Glomerular visceral epithelial cell (primary cell): ENCODE results near the gene BOC.

ENCODE experiments used
- DNase-seq: peaks from one replicate; pipeline ENCODE4 v3.0.0-alpha.2; 2016; ENCODE audit errors: extremely low spot score

The BOC gene

DNA sequence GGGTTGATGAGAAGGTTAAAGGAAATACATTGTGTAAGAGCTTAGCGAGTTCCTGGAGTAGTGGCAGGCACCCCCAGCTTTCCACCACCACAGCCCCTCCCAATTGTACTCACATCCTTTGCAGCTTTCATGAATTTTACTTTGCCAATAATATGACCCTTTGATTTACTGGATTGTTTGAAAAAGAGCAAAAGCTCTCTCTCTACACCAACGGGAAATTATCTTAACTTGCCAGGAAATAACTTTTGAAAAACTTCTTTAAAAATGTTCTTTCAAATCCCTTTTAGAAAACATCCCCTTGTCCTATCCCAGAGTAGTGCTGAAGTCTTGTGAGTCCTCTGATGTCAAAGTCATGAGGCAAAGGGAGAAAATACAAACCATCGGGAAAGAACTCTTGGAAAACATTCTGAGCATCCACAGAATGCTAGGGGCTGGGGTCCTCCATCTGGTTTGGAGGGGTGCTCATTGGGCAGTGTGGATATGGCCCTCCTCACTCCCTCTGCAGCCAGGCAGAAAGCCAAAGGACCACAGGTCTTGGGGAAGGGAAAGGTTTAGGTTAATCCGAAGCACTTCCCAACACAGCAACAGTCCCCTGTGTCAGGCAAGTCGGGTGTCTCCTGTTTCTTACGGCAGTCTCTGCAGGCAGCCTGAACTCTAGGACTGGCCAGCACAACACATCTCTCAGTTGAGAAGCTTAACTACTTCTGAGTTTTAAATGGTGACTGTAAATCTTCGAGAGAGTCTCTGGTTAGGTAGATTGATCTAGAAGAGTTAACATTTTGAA is 36.5 kb downstream of the BOC start:
- no peak for DNase-seq

DNA sequence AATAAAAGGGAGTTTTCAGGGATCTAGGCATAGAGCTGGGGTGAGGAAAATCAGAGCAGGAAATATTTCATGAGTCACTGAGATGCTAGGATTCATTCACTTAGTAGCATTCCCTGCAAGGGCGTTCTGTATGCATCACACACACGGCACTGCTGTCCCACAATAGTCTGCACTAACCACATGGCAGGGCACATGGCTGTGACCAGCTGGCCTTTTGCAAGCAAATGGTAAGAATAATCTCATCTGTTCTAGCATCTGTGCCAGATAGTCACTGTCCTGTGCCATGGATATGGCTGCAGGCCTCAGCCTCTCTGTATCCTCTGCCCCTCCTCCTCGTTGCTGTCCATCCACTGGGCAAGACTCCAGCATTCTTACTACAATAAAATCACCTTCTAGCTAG is 37.8 kb downstream of the BOC start:
- peak; percentile 53 for DNase-seq

DNA sequence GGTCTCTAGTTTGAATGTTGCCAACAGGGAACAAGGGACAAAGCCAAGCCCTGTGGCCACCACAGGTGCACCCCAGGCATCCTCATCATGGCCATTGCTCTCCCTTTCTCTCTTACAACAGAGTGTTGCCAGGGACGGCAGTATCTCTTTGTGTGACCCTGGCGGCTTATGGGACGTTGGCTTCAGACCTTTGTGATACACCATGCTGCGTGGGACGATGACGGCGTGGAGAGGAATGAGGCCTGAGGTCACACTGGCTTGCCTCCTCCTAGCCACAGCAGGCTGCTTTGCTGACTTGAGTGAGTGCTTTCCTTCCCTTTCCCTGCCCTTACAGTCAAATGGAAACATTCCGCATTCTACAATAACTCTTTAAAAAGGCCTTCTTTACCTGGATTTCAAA is 38.2 kb downstream of the BOC start:
- DNase-seq, result no peak

DNA sequence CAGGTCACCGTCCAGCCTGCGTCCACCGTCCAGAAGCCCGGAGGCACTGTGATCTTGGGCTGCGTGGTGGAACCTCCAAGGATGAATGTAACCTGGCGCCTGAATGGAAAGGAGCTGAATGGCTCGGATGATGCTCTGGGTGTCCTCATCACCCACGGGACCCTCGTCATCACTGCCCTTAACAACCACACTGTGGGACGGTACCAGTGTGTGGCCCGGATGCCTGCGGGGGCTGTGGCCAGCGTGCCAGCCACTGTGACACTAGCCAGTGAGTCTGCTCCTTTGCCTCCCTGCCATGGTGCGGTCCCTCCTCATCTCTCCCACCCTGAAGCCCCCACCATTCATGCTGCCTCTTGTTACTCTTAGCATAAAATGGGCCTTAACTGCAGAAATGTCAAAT is 39.2 kb downstream of the BOC start:
- DNase-seq, result no peak

DNA sequence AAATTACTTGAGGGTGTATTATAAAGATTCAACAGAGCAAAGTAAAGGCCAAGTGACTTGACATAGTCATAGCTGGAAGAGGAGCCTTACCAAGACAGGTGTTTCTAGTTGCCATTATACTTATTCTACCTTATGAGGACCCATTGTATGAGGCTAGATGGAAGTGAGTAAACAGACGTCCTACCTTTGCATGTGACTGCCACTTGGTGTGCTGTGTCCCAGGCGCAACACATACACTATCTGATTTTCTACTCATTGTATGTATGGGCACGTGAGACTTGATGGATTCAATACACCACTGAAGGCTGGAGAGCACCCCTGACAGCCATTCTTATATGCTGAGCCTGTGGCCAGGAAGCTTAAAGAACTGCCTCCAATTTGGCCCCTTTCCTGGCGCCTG is 40.5 kb downstream of the BOC start:
- no peak for DNase-seq

DNA sequence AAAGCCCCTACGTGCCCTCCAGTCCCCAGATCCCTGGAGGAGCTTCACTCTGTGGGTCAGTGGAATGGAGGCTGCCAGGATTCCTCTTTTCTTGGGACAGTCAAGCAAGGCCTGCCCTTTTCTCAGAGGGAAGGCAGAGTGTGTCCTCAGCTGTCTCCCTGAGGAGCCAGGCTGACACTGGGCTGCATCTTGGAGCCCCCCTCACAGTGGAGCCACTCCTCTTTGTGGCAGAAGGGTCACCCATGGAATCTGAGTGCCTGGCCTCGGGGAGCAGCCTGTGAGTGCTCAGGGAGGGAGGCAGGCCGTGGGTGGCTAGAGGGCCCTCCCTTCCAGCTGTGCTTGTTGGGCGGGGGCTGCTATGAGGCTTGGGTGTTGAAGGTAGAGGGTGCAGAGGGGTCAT is 41.2 kb downstream of the BOC start:
- no peak for DNase-seq

DNA sequence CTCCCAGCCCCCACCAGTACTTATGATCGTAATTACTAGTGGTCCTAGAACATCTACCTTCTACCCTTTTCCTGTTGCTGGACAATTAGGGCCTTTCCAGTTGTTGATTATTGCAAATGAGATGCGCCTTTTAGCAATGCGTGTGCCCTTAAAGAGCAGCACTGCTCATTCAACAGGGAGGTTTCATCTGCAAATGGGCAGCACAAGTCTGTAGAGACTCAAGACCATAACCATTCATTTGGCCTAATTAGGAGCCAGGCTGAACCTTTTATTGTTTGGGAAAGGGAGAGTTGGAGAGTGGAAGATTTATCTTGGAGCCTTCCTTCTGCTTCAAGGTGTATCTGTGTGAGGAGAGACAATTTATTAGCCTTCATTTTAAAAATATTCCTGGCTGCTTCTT is 42.3 kb downstream of the BOC start:
- no peak for DNase-seq

DNA sequence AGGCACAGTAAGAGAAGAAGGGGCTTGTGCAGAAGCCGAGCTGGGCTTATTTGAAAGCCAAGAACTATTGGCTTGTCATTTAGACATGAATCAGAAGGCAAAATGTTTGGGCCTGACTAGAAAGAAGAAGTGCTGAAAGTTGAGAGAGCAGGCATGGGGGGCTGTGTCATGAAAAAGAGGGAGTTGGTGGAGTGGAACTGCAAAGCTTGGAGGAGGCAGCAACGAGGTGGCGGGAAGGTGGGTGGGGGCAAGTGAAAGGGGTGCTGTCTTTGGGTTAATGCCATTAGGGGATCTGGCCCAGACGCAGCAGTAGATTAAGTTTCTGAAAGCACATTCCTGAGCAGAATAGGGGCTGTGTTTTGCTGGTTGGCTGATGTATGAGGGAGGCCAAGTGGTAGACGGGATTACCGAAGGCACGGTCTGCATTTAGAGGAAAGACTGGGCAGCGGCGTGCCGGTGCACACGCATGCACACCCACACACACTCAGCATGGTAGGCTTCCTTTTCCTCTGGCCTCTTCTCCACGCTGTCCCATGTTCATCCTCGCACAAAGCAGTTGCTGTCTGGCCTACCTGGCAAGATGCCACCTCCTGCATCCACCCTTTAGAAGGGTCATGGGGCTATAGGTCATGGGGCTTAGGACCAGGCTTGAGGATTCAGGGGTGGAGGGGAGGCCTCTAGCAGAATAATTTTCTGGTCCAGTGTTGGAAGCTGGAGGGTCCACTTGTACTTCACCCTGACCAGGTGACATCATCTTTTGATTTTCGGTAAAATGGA is 43.0 kb downstream of the BOC start:
- DNase-seq, result no peak

DNA sequence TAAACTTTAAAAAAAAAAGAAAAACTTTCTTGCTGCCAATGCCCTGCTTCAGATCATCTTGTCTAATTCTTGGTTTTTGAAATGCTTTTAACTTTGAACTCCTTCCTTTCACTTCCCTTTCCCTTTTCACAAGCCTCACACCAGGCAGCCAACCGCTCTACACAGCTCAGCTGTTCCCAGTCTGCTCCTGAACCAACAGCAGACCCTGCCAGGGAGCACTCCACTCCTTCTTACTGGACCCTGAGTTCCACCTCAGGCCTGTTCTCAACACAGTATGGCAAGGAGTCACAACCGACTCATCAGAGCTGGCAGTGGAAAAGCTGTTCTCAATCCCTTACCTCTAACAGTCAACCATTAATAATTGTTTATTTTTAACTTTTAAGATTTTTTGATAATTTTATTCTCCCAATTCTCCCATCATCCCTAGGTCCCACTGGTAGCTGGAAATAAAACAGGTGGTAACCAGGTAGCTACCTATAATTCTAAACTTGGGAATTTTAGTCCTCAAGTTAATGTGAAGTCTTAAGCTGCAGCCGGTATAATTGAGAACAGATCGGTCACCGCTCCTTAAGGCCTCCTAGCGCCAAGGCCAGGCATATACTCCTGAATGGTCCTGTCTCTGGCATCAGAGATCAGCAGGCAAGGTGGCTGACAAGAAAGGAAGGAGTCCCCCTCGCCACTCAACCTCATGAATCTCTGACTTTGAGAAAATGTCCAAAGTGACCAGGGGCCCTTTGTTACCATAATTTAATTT is 43.9 kb downstream of the BOC start:
- no peak for DNase-seq

DNA sequence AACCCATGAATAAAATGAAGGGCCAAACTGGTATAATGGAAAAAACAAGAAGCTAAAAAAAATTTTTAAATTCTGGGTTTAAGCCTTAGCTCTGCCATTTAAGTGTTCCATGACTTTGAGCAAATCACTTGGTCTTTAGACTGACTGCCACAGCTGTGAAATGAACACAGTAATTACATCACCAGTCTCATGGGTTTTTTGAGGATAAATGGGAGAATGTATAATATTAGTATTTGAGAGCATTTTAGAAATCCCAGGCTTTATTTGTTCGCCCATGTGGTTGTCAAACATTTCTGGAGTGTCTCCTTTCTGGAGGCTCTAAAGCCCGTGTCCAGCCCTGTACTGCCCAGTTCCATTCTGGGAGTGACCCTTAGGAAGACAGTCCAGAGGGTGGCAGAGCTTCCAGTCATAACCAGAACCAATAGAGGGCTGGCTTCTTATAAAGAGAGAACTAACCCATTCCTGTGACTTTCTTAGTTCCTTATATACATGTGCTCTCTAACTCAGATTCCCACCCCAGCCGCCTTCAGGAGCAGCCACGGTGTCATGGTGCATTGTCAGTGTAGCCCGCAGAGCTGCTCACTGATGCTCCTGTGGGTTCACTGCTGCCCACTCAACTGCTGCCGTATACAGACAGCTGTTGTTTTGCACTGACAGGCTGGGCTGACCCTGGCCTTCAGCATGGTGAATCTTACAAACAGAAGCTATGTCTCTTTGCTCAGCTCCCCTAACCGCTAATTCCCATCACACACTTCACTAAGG is 44.7 kb downstream of the BOC start:
- DNase-seq, result no peak

DNA sequence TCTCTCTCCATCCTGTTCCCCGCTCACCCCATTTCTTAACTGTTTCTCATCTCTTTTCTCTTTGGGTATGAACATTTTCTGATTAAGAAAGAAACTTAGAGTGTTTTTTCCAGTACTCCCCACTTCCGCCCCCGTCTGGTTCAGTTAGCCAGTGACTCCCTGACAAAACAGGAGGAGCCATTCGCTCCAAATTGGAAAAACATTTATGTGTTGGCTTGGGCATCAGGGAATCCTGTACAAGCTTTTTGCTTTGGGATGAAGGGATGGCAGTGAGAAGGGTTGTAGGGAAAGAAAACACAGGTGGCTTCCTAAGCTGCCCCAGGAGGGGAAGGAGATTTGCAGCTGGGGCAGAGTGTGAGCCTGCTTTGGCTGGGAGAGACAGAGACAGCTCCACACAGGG is 47.0 kb downstream of the BOC start:
- DNase-seq, result no peak

DNA sequence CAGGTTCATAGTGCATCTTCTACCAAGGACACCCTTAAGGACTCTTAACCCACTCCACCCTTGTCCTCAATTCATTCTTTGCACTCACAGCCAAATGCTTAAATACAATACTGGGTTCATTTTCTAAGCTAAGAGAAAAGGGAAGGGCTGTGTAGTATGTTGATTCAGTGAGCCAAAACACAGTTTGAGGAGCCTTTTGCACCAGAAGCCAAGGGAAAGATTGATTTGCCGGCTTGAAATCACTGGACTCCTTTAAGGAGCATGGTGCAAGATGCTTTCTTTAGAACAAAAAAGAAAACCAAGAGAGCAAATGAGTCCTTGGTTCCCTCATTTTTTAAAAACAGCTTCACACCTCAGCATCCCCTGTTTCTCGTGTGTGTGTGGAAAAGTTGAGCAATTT is 47.8 kb downstream of the BOC start:
- no peak for DNase-seq

DNA sequence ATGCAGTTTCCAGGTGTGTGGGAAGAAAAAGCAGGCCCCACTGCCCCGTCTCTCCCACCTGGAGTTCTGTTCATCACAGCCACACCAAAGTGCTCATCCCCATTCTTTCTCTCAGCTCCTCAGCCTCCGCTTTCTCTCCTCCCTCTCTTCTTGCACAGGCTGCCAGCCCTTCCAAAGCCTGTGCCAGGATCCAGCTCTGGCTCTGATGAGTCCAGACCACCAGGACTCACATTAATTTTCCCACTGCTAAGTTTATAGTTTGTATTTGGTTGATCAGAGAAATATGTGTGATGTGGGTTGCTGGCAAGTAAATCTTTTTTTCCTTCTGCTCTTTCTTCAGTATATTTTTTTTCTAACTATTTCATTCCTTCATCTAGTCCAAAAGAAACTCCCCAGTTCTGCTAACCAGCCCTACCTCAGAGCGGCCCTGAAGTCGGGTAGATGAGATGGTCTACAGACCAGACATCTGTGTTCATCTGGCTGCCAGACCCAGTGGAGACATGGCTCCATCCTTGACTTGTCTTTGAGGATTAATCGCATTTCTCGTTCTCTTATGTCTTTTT is 49.8 kb downstream of the BOC start:
- DNase-seq, result no peak

DNA sequence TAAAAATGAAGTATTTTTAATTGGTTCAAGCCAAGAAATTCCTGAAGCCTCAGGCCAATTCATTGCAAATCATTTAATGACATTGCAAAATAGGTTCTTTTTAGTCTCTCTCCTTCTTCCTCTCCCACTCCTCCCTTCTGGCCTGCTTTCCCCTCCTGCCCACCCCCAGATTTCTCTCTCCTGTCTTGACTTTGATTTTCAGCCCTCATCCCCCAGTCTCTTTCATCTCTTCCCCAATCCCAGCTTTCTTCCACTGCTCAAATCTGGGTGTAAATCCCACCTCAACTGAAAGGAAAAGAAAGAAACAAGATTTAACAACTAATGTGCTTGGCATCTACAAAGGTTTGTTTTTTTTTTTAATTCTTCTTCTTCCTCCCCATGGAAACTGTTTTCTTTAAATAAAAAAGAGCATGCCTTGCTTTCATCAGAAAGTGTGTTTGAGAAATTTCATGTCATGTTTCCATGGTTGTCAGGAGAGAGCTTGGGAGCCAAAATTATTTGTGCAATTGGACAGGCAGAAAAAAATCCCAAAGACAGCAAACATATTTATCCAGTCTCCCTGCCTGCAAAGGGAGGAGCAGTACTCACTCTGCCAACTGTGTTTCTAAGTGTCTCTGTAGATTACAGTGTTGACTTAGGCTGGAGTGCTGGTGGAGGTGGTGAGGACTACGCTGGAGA is 50.4 kb downstream of the BOC start:
- no peak for DNase-seq

DNA sequence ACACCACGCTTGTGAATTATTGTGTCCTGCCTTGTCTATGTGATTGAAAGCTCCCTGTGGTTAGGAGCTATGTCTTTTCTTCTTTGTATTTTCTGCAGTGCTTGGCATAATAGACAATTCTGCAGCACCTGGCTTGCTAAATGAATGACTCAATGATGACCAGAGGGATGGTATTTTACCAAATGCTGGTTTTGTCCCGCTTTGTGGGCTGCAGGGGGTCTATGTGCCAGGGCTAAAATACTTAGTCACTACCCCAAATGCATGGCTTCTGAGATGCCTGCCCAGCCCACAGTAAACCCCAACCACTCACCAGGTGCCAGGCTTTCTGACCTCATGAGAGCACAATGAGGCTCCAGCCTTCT is 50.9 kb downstream of the BOC start:
- peak; percentile 24 for DNase-seq

DNA sequence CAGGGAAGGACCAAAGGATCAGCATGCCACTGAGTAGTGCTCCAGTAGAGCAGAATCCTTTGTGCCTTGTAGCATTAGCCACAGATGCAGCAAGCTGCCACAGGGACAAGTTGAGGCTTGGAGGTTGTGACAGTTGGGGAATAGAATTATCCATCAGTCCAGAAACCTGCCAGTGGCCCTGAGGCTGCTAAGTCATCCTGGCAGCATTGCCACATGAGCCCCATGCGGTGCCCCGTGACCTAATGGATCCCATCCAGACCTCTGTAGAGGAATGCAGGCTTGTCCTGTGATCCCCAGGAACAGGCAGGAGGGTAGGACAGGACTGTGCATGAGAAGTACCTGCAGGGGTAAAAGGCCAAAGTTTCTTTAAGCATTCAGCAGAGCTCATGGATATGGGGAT is 51.7 kb downstream of the BOC start:
- DNase-seq, result no peak

DNA sequence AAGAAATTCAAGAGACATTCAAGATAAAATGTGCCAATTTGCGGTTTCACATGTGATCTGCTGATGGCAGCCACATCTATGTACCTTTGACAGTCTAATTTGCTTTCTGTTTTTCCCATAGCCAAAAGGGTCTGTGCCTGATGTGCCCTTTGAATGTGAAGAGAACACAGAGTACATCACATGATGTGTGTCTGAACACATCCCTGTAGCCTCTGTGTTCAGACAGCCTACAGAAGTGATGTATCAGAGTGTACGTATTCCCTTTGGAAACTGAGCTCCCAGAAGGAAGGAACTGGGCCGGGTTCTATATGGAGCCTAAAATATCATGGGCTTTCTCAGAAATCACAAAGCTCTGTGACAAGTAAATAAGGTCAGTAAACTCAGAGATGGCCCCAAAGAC is 52.4 kb downstream of the BOC start:
- no peak for DNase-seq

DNA sequence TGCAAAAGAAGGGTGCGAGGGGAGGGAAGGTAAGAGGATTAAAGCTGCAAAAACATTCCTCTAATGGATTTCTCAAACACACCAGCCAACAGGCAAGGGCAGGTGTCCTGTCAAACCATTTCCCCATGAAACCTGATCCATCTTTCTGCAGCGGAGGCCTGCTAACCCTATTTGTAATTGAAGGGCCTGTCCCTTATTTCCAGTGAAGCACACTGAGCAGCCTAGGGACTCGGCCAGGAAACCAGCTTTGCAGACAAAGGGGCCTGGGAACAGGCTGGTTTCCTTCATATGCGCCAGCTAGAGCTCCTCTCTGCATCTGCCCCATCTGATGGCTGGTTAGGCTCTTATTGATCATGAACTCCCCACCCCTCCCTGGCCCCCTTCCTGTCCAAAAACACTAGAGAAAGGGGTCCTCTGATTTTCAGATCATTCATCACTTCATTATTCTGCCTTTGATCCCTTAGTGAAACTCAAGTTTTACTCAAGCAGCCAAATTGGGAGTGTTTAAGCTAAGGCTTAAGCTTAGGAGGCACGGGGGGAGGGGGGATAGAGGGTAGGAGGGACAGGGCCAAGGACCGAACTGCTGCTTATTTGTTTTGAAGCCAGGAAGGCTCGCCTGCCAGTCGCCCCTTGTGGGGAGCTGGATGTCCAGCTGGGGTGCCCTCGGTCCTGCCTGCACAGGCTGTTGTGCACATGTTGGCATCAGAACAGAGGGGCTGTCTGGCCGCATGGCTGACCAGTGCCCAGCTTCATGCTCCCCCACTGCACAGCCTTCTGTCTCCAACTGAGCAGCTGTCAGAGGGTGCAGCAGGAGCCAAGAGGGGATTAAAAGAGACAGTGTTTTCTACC is 53.1 kb downstream of the BOC start:
- DNase-seq, result no peak

DNA sequence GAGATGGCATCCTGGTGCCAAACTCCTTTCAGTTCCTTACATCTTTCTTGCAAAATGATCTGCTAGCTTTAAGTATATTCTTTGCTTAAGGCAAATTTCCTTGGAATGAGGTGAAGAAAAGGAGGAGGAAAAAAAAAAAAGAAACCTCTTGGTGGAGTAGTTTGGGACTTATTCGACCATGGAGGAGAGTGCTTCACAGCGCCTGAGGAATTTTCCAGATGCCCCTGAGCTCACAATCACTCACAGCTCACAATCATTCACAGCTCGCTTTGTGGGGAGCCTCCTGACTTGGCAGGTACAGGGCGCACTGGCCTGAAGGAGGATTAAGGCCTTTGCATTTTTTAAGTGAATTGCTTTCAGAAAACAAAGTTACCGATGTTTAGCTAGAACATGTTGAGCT is 53.9 kb downstream of the BOC start:
- DNase-seq, result no peak

DNA sequence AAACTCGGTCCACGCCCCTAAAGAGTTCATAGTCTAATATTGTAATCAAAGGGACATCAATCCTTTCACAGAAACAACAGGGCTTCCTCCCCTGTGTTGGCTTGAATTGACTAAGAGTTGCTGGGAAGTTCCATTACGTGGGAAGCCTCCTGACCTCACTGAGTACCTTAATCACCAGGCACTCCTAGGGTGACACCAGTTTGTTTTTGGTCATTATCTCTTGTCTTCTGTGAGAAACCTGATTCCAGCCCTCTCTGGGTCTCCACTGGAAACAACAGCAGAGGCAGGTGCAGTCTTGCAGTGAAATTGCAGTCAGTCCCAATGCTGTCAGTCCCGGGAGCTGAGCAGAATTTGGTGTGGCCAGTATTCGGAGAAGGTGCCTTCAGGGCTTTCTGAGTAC is 55.4 kb downstream of the BOC start:
- DNase-seq, result no peak
